T47D (cell line): ENCODE measurements around the gene KRTAP29-1.
A peak's percentile ranks its signal among the peaks of the same experiment; 100 is the strongest.
"Not testable (repeated sequence)": the region's sequence is repeated elsewhere in the genome, so short reads cannot be mapped to it uniquely, and the experiment has no call there.

Experiments
- DNase-seq, 2 experiments: peaks; one replicate each; pipeline versions ENCODE4 v3.0.0 to v3.0.0-alpha.2; 2011 to 2012; ENCODE audit warnings: low read depth in 1 of 2, low spot score in 1 of 2
- JUND ChIP-seq: IDR thresholded peaks from 2 replicates; pipeline ENCODE4 v1.6.1; 2012; ENCODE audit warnings: low read depth
- in situ Hi-C: cut with HindIII; loops from 2 replicates; pipeline ENCODE4 v1.10.0; 2016; ENCODE audit warnings: low sequenced_read_pairs, low pct_unique_long_range_greater_than_20kb

The KRTAP29-1 gene, protein sequence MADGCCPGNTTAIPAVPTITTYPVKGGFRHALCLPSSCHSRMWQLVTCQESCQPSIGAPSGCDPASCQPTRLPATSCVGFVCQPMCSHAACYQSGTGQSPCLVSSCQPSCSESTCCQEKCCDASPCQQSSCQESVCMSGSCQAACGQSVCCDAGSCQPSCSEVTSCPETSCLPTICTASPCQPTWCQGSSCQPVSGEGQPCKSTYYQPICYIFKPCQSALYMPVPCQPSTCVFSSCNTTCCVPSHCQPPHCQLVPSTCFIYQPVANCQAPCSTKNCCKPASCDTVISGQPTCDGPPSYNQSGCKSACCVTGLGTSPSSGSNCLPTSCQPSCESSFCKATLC

DNA sequence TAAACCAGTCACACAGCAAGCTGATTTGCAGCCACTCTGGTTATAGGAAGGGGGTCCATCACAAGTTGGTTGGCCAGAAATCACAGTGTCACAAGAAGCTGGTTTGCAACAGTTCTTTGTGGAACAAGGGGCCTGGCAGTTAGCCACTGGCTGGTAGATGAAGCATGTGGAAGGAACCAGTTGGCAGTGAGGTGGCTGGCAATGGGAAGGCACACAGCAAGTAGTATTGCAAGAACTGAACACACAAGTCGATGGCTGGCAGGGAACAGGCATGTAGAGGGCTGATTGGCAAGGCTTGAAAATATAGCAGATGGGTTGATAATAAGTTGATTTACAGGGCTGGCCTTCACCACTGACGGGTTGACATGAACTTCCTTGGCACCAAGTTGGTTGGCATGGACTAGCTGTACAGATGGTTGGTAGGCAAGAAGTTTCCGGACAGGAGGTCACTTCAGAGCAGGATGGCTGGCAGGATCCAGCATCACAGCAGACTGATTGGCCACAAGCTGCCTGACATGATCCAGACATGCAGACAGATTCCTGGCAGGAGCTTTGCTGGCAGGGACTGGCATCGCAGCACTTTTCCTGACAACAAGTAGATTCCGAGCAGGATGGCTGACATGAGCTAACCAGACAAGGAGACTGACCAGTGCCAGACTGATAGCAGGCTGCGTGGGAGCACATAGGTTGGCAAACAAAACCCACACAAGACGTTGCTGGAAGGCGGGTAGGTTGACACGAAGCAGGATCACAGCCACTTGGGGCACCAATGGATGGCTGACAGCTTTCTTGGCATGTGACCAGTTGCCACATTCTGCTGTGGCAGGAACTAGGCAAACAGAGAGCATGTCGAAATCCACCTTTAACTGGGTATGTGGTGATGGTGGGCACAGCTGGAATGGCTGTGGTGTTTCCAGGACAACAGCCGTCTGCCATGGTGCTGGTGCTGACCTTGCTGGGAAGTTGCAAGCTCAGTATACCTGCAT, at the start of gene KRTAP29-1:
TSS of gene KRTAP29-1 (minus strand) at position 936 of the 986 bp plus-strand sequence. CDS start at position 936, 0 bp downstream.
- TF ChIP-seq JUND, result no peak
- peak in 1 of 2 experiments; percentile 33 for DNase-seq
- in situ Hi-C loops, result no loop called here

- TF ChIP-seq JUND, result no peak
- DNase-seq, result no peak
- in situ Hi-C loops, result no loop called here
Measured at GRCh38 chr17:41351177-41351576, 48.5 kb upstream of the KRTAP29-1 start.

- in situ Hi-C loops, DNase-seq: not testable (repeated sequence)
Measured at GRCh38 chr17:41350381-41350878, 47.8 kb upstream of the KRTAP29-1 start, which contains the start of gene KRT33A. Gene KRT33A, minus strand, starts transcription at chr17:41350828. Its CDS starts 61 bp downstream, at chr17:41350767.

GRCh38 chr17:41347869-41348760, 45.5 kb upstream of the KRTAP29-1 start:
- in situ Hi-C loops, result no loop called here
- no peak for TF ChIP-seq JUND
- peak in 1 of 2 experiments; percentile 61 for DNase-seq

- in situ Hi-C loops, DNase-seq: not testable (repeated sequence)
Measured at GRCh38 chr17:41346421-41346820, 43.8 kb upstream of the KRTAP29-1 start.

DNA sequence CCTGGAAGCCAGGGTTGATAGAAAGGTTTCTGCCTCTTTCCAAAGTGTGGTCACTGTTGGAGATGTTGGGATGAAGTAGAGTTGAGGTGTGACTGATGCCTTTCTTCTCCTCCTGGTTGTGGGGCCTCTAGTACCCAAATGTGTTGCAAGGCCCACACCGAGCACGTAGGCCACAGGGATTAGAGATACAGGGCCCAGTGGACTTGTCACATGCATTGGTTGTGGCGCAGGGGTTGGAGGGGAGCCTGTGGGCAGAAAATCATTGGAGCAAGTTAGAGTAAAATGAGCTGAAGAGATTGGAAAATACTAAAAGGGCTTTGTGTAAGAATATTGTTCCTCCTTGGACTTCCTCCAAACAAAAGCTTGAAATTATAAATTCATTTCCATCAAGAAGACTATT, 43.3 kb upstream of the KRTAP29-1 start:
- no peak for TF ChIP-seq JUND
- in situ Hi-C loops, result no loop called here
- no peak for DNase-seq

DNA sequence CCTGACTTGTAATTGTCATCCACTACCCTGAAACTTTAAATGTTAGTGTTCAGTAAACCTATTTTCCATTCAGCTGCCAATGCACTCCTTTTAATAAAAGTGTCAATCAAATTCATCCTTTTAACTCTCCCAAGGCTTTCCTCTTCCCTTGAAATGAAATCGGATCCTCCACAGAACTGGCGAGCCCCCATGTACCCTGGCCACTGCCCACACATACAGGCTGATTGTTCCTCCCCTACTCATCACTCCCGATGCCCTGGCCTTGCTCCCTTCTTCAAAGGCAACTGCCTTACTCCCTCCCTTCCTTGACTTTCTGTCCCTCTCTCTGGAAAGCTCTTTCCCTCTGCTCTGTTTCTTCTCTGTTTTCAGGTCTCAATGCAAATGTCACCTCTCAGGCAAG, 40.4 kb upstream of the KRTAP29-1 start:
- DNase-seq, result no peak
- TF ChIP-seq JUND, result no peak
- in situ Hi-C loops, result no loop called here

GRCh38 chr17:41340934-41341861, 38.5 kb upstream of the KRTAP29-1 start:
- in situ Hi-C loops, result no loop called here
- no peak for TF ChIP-seq JUND
- peak in 1 of 2 experiments; percentile 46 for DNase-seq

DNA sequence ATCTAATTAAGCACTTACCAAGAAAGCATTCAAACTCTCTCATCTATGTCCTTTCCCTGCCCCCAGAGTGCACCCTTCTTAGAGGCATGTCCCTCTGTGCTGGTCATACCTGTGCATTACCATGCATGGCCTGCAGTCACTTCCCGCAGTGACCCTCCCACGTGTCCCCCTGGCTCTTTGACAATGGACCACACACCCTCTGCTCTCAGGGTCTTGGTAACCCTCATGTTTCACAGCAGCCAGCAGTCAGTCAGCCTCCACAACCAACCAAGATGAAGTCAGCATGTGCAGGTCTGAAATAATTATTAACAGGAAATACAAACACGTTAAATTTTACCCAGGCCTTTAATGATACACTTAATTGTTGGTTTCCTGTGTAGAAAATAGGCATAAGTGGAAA, 37.8 kb upstream of the KRTAP29-1 start:
- TF ChIP-seq JUND, result no peak
- peak in 1 of 2 experiments; percentile 36 for DNase-seq
- in situ Hi-C loops, result no loop called here

GRCh38 chr17:41339571-41340172, 37.0 kb upstream of the KRTAP29-1 start:
- in situ Hi-C loops, result no loop called here
- TF ChIP-seq JUND, result no peak
- peak in 1 of 2 experiments; percentile 69 for DNase-seq
